Activated CD4-positive, alpha-beta T cell treated with anti-CD3 and anti-CD28 coated beads, Interleukin-2, amount 50 U/mL, for 48 hours (primary cell): ENCODE measurements around the gene MCRIP1.

Source experiments
- DNase-seq, 2 experiments: peaks; one replicate each; pipeline ENCODE4 v3.0.0-alpha.2; 2020

The MCRIP1 gene, protein sequence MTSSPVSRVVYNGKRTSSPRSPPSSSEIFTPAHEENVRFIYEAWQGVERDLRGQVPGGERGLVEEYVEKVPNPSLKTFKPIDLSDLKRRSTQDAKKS

GRCh38 chr17:81833160-81833920 lies at the start of gene MCRIP1:
Gene MCRIP1 (minus strand): TSS chr17:81833291. CDS start chr17:81824506, 8,785 bp downstream.
- DNase-seq, result peak; percentile 95 to 96

DNA sequence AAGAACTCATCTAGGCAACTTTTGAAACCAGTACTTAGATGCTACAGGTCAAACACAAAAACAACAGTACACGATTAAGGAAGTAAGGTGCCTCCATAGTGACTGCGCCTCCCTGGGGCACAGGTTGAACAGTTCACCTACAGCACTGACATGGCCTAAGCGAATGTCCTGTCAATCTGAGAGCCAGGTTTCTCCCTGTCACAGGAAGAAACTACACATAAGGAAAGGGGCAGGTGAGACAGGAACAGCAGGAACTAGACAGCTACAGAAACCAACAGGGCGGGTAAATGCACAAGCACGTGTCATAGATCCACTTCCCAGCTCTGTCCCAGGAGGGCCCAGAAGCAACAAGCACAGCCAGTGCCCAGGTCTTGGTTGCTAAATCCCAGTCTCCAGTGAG lies 46.0 kb upstream of the MCRIP1 start:
- DNase-seq, result no peak

- DNase-seq, result no peak
Measured at GRCh38 chr17:81878294-81878693, 45.2 kb upstream of the MCRIP1 start.

GRCh38 chr17:81877569-81877968 lies 44.5 kb upstream of the MCRIP1 start:
- DNase-seq, result no peak

DNA sequence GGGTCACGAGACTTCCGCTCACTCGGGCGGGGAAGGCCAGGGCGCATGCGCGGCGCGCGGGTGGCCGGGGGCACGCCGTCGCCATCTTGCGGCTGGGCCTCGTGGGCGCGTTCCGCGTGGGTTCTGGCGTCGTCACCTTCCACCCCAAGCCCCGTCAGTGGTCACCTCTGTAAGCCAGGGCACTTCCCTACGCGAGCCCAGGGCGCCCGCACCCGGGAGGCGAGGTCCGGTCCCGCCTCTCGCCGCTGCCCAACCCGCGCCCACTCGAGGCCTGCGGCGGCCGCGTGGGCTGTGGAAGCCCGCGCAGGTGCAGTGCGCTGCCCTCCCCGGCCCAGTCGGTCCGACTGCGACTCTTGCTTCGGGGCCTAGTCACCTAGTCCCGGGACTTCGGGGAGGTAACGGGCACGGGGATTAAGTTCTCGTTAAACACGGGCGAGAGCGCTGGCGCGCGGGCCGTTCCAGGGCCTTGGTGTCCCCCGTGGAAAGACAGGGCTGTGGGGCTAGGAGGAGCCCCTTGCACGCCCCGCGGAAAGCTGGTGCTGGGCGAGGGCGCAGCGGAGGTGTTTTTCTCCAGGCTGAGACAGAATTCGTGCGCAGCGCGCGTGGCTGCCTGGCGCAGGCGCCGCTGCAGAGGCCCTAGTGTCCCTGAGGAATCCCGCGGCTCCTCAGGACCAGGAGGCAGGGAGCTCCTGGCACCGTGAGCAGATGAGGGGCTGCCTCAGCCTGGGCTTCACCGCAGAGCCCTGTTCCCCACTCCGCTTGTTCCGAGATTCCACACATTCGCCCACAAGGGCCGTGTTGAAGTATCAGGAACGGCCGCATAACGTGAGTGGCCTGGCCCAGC lies 38.5 kb upstream of the MCRIP1 start:
- peak; percentile 95 for DNase-seq

- DNase-seq, result no peak
Measured at GRCh38 chr17:81870981-81871386, 37.9 kb upstream of the MCRIP1 start, which contains the start of gene ARHGDIA. Gene ARHGDIA (minus strand): TSS chr17:81871337. CDS start chr17:81869930, 1,407 bp downstream.

DNA sequence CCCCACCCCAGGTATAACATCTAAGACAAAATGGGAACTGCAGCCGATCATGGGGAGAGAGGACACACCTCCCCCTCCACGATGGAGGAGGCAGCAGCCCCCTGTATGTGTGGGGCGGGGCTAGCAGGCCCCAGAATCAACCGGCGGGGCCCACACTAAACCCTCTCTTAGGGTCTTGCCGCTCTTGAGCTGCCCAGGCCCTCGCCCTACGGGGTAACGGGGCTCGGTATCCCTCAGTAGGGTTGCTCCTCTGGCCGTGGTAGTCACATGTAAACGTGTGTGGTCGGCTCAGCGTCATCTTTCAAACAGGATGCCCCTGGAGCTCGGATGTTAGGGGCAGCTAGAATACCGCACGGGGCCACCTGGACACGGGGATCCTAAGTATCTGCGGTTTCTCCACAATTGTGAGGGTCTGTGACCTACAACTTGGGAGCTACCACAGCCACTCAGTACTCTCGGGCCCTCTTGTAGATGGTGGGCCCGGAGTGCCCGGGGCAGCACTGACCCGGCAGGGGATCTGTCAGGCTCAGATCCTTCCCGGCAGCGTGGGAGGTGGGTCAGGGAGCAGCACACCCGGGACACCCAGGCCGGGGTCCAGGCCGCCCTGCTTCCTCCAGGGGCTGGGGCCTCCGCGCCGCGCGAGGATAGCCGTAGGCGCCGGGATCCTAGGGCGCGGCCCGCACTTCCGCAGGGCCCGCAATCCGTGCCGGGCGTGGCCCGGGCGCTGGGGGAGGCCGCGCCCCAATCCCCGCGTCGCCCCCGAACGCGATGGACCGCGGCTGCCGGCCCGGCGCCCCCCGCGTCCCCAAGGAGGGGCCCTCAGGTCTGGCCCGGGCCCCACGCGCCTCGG lies 37.3 kb upstream of the MCRIP1 start:
- DNase-seq, result peak; percentile 48 to 56

DNA sequence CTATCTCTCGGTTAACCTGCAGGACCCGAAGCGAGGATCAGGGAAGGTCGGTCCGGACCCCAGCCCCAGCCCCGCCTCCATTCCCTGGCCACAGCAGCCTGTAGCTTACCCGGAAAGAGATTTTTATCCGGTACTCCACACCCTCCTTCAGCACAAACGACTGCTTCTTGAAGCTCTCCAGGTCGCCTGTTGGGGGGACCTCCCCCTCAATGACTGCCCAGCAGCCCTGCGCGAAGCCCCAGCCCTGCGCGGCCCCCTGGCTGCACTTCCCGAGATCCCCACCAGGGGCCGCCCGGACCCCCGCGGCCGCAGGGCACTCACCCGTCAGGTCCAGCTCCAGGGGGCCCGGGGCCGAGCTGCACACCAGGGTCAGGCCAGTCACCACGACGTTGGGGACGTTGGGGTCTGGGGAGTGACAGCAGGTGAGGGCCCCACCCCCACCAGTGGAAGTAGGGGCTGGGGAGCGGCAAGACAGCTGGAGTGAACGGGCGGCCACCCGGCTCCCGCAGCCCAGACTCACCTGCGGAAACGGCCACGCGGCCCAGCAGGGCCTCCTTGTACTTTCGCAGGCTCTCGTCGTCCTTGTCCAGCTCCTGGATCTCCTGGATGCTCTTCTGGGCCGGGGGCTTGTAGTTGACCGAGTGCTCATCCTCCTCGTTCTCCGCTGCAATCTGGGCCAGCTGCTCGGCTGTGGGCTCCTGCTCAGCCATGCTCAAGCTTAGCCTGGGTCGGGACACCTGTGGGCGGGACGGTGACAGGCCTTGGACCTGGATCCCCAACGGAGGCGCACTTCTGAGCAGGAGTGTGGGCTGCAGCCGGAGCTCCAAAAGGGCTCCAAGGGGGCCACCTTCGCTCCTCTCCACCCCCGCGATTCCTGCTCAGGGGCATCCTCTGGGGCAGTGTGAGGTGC lies 36.4 kb upstream of the MCRIP1 start:
- peak; percentile 54 to 56 for DNase-seq

DNA sequence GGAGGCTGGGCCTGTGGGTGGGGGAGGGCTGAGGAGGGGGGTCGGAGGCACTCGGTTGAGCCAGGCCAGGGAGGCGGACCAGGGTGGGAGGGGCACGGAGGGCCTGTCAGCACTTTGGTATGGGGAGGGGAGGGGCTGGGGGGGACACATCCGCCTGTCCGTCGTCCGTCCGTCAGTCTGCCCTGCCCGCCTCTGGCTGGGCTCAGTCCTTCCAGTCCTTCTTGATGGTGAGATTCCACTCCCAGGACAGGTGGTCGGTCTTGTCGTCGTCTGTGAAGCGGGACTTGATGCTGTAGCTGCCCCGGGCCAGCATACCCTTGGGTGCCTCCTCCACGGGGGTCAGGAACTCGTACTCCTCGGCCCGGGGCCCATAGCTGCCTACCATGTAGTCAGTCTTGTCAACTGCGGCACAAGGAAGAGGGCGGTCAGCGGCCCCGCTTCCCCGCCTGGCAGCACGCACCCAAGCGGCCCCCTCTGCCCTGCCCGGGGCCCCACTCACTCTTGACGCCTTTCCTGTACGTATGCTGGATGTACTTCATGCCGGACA lies 35.7 kb upstream of the MCRIP1 start:
- peak; percentile 25 to 26 for DNase-seq

- peak; percentile 31 to 48 for DNase-seq
Measured at GRCh38 chr17:81867991-81868673, 35.0 kb upstream of the MCRIP1 start.

DNA sequence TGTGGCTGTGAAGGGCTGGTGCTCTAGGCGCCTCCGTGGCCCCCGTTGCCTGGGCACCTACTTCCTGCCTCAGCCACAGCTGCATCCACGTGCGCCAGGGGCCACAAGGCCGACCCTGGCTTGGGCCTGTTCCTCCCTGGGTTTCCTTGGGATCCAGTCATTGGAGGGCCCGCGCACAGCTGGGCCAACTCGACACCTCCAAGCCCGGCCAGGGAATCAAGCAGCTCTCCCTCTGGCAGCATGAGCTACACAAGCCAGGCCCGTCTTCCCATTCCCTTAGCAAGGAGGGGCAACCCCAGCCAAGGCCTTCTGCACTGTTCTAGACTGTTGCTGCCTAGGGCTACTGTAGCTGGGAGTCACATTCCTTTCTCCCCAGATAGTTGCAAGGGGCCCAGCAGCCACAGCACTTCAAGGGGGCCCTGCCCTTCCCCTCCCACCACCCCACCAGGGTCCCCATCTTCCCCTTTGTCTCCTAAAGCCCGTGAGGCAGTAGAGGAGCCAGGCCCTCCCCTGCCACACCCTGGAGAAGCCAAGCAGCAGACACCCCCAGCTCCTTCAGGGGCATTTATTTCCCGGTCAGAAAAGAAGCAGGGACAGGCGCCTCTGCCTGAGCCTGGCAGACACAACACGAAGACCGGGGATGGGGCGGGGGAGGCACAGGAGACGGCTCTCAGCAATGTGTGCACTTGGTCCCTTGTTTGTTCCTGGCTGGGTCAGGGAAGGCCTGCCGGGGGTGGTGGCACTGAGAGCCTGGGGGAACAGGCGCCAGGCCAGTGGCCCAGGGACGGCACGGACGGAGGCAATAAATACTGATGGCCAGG lies 34.3 kb upstream of the MCRIP1 start:
- DNase-seq, result peak; percentile 45 to 54

DNA sequence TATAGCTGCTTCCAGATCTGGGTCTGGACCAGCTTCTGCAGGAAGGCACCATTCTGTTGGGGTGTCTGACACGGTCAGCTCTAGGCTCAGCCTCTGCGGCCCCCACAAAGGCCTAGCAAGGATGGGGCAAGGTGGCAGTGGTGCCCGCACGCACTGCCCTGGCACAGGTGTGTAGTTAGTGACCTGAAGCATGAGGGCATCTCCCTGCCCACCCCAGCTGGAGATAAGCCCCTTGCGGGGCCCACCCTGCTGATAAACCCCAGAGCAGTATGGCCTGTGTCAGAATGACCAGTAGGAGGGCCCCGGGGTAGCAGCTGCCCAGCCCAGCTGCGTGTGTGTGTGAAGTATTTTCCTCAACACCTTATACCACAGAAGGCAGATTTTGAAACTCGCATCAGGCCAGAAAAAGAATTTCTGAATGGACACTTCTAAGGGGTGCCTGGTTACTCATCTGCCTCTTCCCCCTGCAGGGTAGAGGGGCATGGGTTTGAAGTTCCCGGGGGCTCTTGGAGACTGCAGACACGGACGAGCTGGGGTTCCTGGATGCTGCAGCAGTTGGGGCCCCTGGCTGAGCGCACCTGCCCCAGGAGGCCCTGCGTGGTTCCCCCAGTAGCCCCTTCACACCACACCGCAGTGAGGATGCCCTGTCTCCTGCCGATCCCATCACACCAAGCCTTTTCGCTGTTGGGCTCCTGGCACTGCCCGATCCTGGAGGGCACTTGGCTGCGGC lies 33.5 kb upstream of the MCRIP1 start:
- peak; percentile 23 to 30 for DNase-seq

- peak in 1 of 2 experiments; percentile 25 for DNase-seq
Measured at GRCh38 chr17:81865733-81866439, 32.8 kb upstream of the MCRIP1 start.

- DNase-seq, result no peak
Measured at GRCh38 chr17:81865358-81865732, 32.3 kb upstream of the MCRIP1 start.

- no peak for DNase-seq
Measured at GRCh38 chr17:81863833-81864768, 31.0 kb upstream of the MCRIP1 start.

- DNase-seq, result no peak
Measured at GRCh38 chr17:81863123-81863675, 30.1 kb upstream of the MCRIP1 start.
